Tibial nerve (tissue), 4 donors: Measurements from ENCODE around the gene LSMEM2. TPM values are rescaled to one million over a fixed set of nuclear protein-coding genes. Genes with fewer than 3 reads are reported as not detected.

Source experiments
- DNase-seq, 2 donors: peaks; one replicate each; pipeline ENCODE4 v3.0.0-alpha.2; 2019; ENCODE audit warnings: low spot score in 2 of 2
- H3K27ac ChIP-seq, 4 donors: fragments of 200-600 bp; sonication (generic) in 3 of 4; one replicate each; pipeline ENCODE4 v1.5.1; 2017 to 2019; ENCODE audit warnings: mild to moderate bottlenecking in 1 of 4
- H3K27me3 ChIP-seq, 2 donors: fragments of 200-600 bp; sonication (generic) in 1 of 2; one replicate each; pipeline versions ENCODE4 v1.5.1 to v1.6.0; 2017 to 2019
- H3K36me3 ChIP-seq, 3 donors: fragments of 200-600 bp; sonication (generic); one replicate each; pipeline ENCODE4 v1.5.1; 2018 to 2019
- H3K4me1 ChIP-seq, 4 donors: fragments of 200-600 bp; sonication (generic) in 3 of 4; one replicate each; pipeline ENCODE4 v1.5.1; 2017 to 2019
- H3K4me3 ChIP-seq, 4 donors: fragments of 200-600 bp; sonication (generic) in 3 of 4; one replicate each; pipeline ENCODE4 v1.5.1; 2017 to 2019; ENCODE audit warnings: mild to moderate bottlenecking in 1 of 4, moderate library complexity in 1 of 4
- H3K9me3 ChIP-seq, 4 donors: fragments of 200-600 bp; sonication (generic) in 3 of 4; one replicate each; pipeline ENCODE4 v1.5.1; 2017 to 2019
- EP300 ChIP-seq, 2 donors: sonication (generic); formaldehyde crosslinking; IDR thresholded peaks; one replicate each; pipeline ENCODE4 v1.6.1; 2017; ENCODE audit warnings: antibody characterized with exemption in 2 of 2, mild to moderate bottlenecking in 1 of 2
- POLR2A ChIP-seq, 2 donors: fragments of 450-650 bp; IDR thresholded peaks; one replicate each; pipeline ENCODE4 v1.6.1; 2017; ENCODE audit warnings: antibody characterized with exemption in 2 of 2, mild to moderate bottlenecking in 2 of 2, moderate library complexity in 2 of 2
- WGBS, 2 donors: methylation state at CpG; one replicate each; pipeline ENCODE4 v1.1.5; 2018; 5-methylcytosine and 5-hydroxymethylcytosine counted together
- total RNA-seq, 4 donors: library from RNA; depleted of rRNA; stranded (reverse); fragments of >200 nt; gene quantifications; one replicate each; pipeline ENCODE4 v1.1.0, GENCODE V29; 2016
- TF ChIP-seq, protein P1 (sequence below), 5 experiments: fragments of 200-600 bp in 3 of 5; fragments of 450-650 bp in 2 of 5; sonication (generic) in 3 of 5; IDR thresholded peaks; one replicate each; pipeline ENCODE4 v1.5.1; 2016 to 2019; ENCODE audit warnings: antibody characterized with exemption in 5 of 5, mild to moderate bottlenecking in 3 of 5, moderate library complexity in 2 of 5

The LSMEM2 gene
- 1 to 10 TPM; 2.0 to 3.1 (median 2.5) TPM for total RNA-seq

DNA sequence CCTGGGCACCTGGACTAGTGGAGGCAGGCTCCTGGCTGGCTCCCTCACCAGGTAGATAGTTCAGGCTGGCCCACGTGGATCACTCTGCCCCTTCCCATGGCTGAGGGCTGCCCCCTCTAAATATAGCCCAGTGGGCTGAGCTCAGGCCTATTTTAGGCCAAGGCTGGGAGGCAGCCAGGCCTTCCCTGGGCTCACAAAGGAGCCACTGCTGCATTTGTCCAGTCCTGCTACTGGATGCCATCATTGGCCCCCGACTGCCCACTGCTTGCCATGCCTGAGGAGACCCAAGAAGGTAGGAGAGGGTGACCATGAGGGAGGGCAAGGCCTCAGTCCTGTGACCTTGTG, at the start of gene LSMEM2:
TSS of gene LSMEM2 (plus strand) at position 208 of the 345 bp plus-strand sequence. CDS start at position 235, 27 bp downstream.
- H3K27ac ChIP-seq = peak within 1 kb of the TSS in 3 of 4 donors; percentile 34 to 68 (median 66)
- H3K36me3 ChIP-seq = peaks cover 0 to 19% (median 0%) of the 10 kb centered on the region in 3 donors
- no peaks in the 10 kb centered on the region for H3K9me3 ChIP-seq
- DNase-seq = no peak
- TF ChIP-seq POLR2A (IDR thresholded peaks at IDR 0.05) = peak in 1 of 2 donors; percentile 19
- TF ChIP-seq, protein P1, sequence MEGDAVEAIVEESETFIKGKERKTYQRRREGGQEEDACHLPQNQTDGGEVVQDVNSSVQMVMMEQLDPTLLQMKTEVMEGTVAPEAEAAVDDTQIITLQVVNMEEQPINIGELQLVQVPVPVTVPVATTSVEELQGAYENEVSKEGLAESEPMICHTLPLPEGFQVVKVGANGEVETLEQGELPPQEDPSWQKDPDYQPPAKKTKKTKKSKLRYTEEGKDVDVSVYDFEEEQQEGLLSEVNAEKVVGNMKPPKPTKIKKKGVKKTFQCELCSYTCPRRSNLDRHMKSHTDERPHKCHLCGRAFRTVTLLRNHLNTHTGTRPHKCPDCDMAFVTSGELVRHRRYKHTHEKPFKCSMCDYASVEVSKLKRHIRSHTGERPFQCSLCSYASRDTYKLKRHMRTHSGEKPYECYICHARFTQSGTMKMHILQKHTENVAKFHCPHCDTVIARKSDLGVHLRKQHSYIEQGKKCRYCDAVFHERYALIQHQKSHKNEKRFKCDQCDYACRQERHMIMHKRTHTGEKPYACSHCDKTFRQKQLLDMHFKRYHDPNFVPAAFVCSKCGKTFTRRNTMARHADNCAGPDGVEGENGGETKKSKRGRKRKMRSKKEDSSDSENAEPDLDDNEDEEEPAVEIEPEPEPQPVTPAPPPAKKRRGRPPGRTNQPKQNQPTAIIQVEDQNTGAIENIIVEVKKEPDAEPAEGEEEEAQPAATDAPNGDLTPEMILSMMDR (IDR thresholded peaks at IDR 0.05) = no peak
- TF ChIP-seq EP300 (IDR thresholded peaks at IDR 0.05) = no peak
- peaks cover 0 to 47% (median 25%) of the 10 kb centered on the region in 4 donors for H3K4me1 ChIP-seq
- no peak within 1 kb of the TSS for H3K4me3 ChIP-seq
- peaks cover 0 to 15% of the 10 kb centered on the region in 2 donors for H3K27me3 ChIP-seq
- WGBS, 2 donors = 17 to 36% methylated on average over 1 to 2 of the region's 2 CpGs

DNA sequence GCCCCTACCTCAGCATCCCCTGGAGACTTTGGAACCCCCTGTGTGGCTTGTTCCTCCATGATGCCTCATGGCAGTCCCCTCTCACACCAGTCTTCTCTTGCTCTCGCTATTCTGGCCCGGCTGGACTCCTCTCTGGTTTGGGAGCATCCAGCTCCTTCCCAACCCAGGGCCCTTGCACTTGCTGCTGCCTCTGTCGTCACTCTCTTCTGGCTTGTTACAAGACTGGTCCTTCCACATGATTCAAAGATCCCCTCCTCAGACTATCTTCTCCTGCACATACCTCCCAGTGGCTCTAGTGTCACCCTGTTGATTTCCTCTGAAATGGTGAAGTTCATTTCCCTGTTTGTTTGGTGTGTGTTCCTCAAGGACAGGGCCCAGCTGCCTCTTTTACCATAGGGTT, 49.4 kb upstream of the LSMEM2 start:
- H3K4me3 ChIP-seq = no peak overlapping the region
- no peak for DNase-seq
- H3K9me3 ChIP-seq = no peaks in the 10 kb centered on the region
- H3K4me1 ChIP-seq = peaks cover 0 to 35% (median 14%) of the 10 kb centered on the region in 4 donors
- H3K36me3 ChIP-seq = no peaks in the 10 kb centered on the region
- WGBS, 2 donors = 91 to 93% methylated on average over 3 of the region's 3 CpGs
- H3K27me3 ChIP-seq = no peaks in the 10 kb centered on the region
- H3K27ac ChIP-seq = peak overlapping the region in 2 of 4 donors; percentile 41 to 55
- TF ChIP-seq, protein P1 (IDR thresholded peaks at IDR 0.05) = no peak
- TF ChIP-seq POLR2A (IDR thresholded peaks at IDR 0.05) (no peak), EP300 (IDR thresholded peaks at IDR 0.05) (no peak)

DNA sequence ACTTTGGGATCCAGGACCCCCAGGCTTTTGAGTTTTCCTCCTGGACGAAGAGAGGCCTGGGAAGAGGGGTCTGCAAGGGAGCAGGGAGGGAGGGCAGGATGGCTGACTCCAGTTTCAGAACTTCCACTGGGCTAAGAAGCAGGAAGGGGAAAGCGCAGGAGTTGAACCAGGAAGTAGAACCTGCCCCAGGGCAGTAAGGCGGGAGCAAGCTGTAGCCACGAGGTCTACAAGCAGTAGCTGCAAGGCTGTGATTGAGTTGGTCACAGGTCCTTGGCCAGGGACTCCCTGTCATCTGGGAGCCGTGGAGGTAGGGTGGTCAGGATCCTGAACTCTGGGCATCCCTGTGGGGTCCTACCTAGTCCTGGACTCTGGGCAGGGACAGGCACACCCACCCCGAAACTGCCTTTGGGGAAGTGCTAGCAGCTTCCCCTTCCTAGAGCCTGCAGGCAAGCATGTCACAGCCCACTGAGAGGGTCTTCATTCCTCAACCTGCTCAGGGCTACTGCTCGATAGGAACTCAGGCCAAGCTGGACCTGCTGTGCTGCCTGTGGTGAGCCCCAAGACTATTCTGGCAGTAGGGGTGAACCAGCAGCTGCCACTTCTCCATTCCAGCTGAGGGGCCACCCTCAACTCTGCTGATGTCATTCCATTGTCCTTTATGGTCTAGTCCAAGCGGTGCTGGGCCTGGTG, 48.6 kb upstream of the LSMEM2 start:
- DNase-seq = no peak
- Histone ChIP-seq H3K4me1 (peaks cover 0 to 43% (median 21%) of the 10 kb centered on the region in 4 donors), H3K27me3 (no peaks in the 10 kb centered on the region), H3K27ac (peak overlapping the region in 2 of 4 donors; percentile 29 to 55), H3K4me3 (no peak overlapping the region), H3K9me3 (no peaks in the 10 kb centered on the region), H3K36me3 (no peaks in the 10 kb centered on the region)
- WGBS, 2 donors = 65 to 78% methylated on average over 7 to 8 of the region's 8 CpGs
- TF ChIP-seq EP300 (IDR thresholded peaks at IDR 0.05) (no peak), POLR2A (IDR thresholded peaks at IDR 0.05) (no peak)
- TF ChIP-seq, protein P1 (IDR thresholded peaks at IDR 0.05) = no peak

DNA sequence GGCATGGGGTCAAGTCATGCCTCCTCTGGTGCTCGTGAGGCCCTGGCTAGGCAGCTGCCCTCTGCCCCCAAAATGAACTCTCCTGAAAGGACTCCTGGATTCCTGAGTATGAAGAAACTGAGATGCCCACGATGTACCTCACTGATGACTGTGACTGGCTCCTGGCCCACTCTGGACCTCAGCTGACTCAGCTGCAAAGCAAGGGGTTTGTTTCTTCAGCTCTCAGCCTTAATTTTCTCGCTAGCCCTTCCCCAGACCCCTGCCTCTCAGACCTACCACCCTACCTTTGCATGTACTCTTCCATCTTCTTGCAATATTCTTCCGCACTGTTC, 48.1 kb upstream of the LSMEM2 start:
- H3K36me3 ChIP-seq = no peaks in the 10 kb centered on the region
- H3K4me3 ChIP-seq = no peak overlapping the region
- TF ChIP-seq, protein P1 (IDR thresholded peaks at IDR 0.05) = no peak
- no peak for TF ChIP-seq EP300 (IDR thresholded peaks at IDR 0.05)
- TF ChIP-seq POLR2A (IDR thresholded peaks at IDR 0.05) = no peak
- no peaks in the 10 kb centered on the region for H3K27me3 ChIP-seq
- H3K4me1 ChIP-seq = peaks cover 0 to 44% (median 23%) of the 10 kb centered on the region in 4 donors
- H3K27ac ChIP-seq = peak overlapping the region in 1 of 4 donors; percentile 55
- 60% methylated on average over 4 of the region's 4 CpGs for WGBS, 2 donors
- H3K9me3 ChIP-seq = no peaks in the 10 kb centered on the region
- no peak for DNase-seq

DNA sequence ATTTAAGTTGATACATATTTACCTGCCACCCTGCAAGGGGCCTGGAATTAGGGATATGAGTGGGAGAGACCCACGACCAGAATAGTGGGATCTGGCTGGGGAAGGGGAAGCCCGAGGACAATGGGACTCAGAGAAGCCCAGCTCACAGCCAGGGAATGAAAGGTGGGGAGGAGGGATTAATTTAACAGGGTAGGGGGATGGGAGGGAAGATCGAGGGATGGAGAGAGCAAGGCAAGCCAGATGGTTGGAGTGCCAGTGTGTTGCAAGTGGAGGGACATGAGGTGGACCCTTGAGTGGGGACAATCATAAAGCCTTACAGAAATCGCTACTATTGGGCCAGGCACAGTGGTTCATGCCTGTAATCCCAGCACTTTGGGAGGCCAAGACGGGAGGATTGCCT, 47.3 kb upstream of the LSMEM2 start:
- Histone ChIP-seq H3K27me3 (no peaks in the 10 kb centered on the region), H3K36me3 (no peaks in the 10 kb centered on the region), H3K4me3 (no peak overlapping the region), H3K9me3 (no peaks in the 10 kb centered on the region), H3K27ac (no peak overlapping the region), H3K4me1 (peaks cover 0 to 36% (median 21%) of the 10 kb centered on the region in 4 donors)
- no peak for DNase-seq
- TF ChIP-seq, protein P1 (IDR thresholded peaks at IDR 0.05) = no peak
- TF ChIP-seq POLR2A (IDR thresholded peaks at IDR 0.05) (no peak), EP300 (IDR thresholded peaks at IDR 0.05) (no peak)
- WGBS, 2 donors = 74% methylated on average over 5 of the region's 5 CpGs
